H1 (cell line): ENCODE data around the gene MINDY1. TPM values are rescaled to one million over a fixed set of nuclear protein-coding genes. Genes with fewer than 3 reads are reported as not detected.

Experiments
- CTCF ChIA-PET: fragments of 300-600 bp; sonication (Branson Sonifier 250); formaldehyde crosslinking; loops from one replicate; lab custom pipeline; 2021; ENCODE audit not compliant: partially characterized antibody; lab: Charles Lee
- POLR2A ChIA-PET: fragments of 300-600 bp; sonication (Branson Sonifier 250); formaldehyde crosslinking; loops from one replicate; lab custom pipeline; 2021; ENCODE audit warnings: inconsistent platforms; ENCODE audit not compliant: partially characterized antibody; lab: Charles Lee
- DNase-seq, 2 experiments: peaks; one replicate each; pipeline versions ENCODE4 v3.0.0 to v3.0.0-alpha.2; 2010 to 2022; ENCODE audit warnings: low spot score in 2 of 2, low read depth in 1 of 2, mixed read lengths in 1 of 2
- FAIRE-seq: peaks from 2 replicates; lab custom pipeline; 2011; peaks lifted over from hg19 to GRCh38; lab: Jason Lieb, UNC
- H2AFZ ChIP-seq: 2 replicates; pipeline ENCODE4 v1.8.1; 2012; ENCODE audit warnings: low read length, inconsistent platforms
- H2AK5ac ChIP-seq: 2 replicates; pipeline ENCODE4 v1.6.1; 2013; ENCODE audit warnings: low read depth, low read length
- H2BK120ac ChIP-seq: replicated peaks from 2 replicates; pipeline ENCODE3; 2013; ENCODE audit warnings: low read depth, low read length, inconsistent platforms
- H2BK12ac ChIP-seq: 2 replicates; pipeline ENCODE4 v1.6.1; 2013; ENCODE audit warnings: low read depth, low read length
- H2BK15ac ChIP-seq: 2 replicates; pipeline ENCODE4 v1.6.1; 2013; ENCODE audit warnings: low read length
- H2BK20ac ChIP-seq: 2 replicates; pipeline ENCODE4 v1.6.1; 2013; ENCODE audit warnings: low read length
- H2BK5ac ChIP-seq: 2 replicates; pipeline ENCODE4 v1.6.1; 2013; ENCODE audit warnings: low read depth, low read length
- H3K14ac ChIP-seq: 2 replicates; pipeline ENCODE4 v1.6.1; 2013; ENCODE audit warnings: inconsistent platforms; ENCODE audit not compliant: insufficient read length
- H3K18ac ChIP-seq: 2 replicates; pipeline ENCODE4 v1.6.1; 2013; ENCODE audit warnings: low read length; ENCODE audit errors: extremely low read depth
- H3K23ac ChIP-seq: 2 replicates; pipeline ENCODE4 v1.6.1; 2013; ENCODE audit warnings: inconsistent platforms; ENCODE audit not compliant: insufficient read length
- H3K23me2 ChIP-seq: 2 replicates; pipeline ENCODE4 v1.6.1; 2013; ENCODE audit warnings: low read depth, low read length
- H3K27ac ChIP-seq: 2 replicates; pipeline ENCODE4 v1.6.1; 2011; ENCODE audit warnings: low read depth, low read length, inconsistent platforms
- H3K27me3 ChIP-seq, 4 experiments: replicated peaks in 1 of 4; 1 replicate in 1 of 4; 2 replicates in 3 of 4; pipeline versions ENCODE4 v1.6.1 to v1.8.1; 2011 to 2013; ENCODE audit warnings: low read length in 3 of 4, mild to moderate bottlenecking in 3 of 4, inconsistent platforms in 2 of 4, mixed read lengths in 2 of 4, moderate library complexity in 1 of 4; ENCODE audit not compliant: control insufficient read depth in 3 of 4, insufficient read depth in 3 of 4; ENCODE audit errors: extremely low read depth in 1 of 4
- H3K36me3 ChIP-seq, 4 experiments: 2 replicates each; pipeline versions ENCODE4 v1.6.1 to v1.8.1; 2011 to 2013; ENCODE audit warnings: mild to moderate bottlenecking in 4 of 4, low read length in 3 of 4, moderate library complexity in 2 of 4, control low read depth in 1 of 4, inconsistent platforms in 1 of 4; ENCODE audit not compliant: insufficient read depth in 4 of 4, control insufficient read depth in 2 of 4
- H3K4ac ChIP-seq: replicated peaks from 2 replicates; pipeline ENCODE3; 2013; ENCODE audit warnings: low read length, low read depth, mixed read lengths, inconsistent platforms; ENCODE audit not compliant: insufficient read length
- H3K4me1 ChIP-seq, 4 experiments: replicated peaks in 1 of 4; 1 replicate in 1 of 4; 2 replicates in 3 of 4; pipeline versions ENCODE4 v1.6.1 to v1.8.1; 2011 to 2013; ENCODE audit warnings: low read length in 3 of 4, inconsistent platforms in 2 of 4, mixed read lengths in 1 of 4; ENCODE audit not compliant: insufficient read depth in 4 of 4, control insufficient read depth in 3 of 4
- H3K4me2 ChIP-seq, 2 experiments: 2 replicates each; pipeline versions ENCODE4 v1.6.1 to v1.8.1; 2011 to 2013; ENCODE audit warnings: low read depth in 2 of 2, low read length in 2 of 2, control low read depth in 1 of 2, inconsistent platforms in 1 of 2, mild to moderate bottlenecking in 1 of 2; ENCODE audit not compliant: insufficient read depth in 1 of 2
- H3K4me3 ChIP-seq, 4 experiments: fragments of 200-600, 300-600 bp in 1 of 4; sonication (generic), shearing (Covaris generic), sonication (Bioruptor Twin) in 1 of 4; 2 replicates each; pipeline versions ENCODE4 v1.5.1 to v1.8.1; 2011 to 2016; ENCODE audit warnings: low read length in 4 of 4, low read depth in 3 of 4, control low read depth in 2 of 4, inconsistent platforms in 2 of 4, mild to moderate bottlenecking in 2 of 4, mixed read lengths in 1 of 4, moderate library complexity in 1 of 4; ENCODE audit not compliant: insufficient read depth in 2 of 4; ENCODE audit errors: extremely low read depth in 1 of 4
- H3K56ac ChIP-seq: replicated peaks from 2 replicates; pipeline ENCODE3; 2013; ENCODE audit warnings: low read depth, mild to moderate bottlenecking, mixed read lengths, low read length, inconsistent platforms; ENCODE audit not compliant: insufficient read length
- H3K79me1 ChIP-seq: 2 replicates; pipeline ENCODE4 v1.6.1; 2013; ENCODE audit warnings: low read depth, low read length, control low read depth
- H3K79me2 ChIP-seq, 2 experiments: 2 replicates each; pipeline versions ENCODE4 v1.6.1 to v1.8.1; 2012 to 2013; ENCODE audit warnings: low read length in 2 of 2, mild to moderate bottlenecking in 2 of 2, inconsistent platforms in 1 of 2; ENCODE audit not compliant: insufficient read depth in 2 of 2, control insufficient read depth in 1 of 2
- H3K9ac ChIP-seq, 4 experiments: replicated peaks in 1 of 4; 1 replicate in 1 of 4; 2 replicates in 3 of 4; pipeline versions ENCODE4 v1.6.1 to v1.8.1; 2011 to 2013; ENCODE audit warnings: low read depth in 3 of 4, low read length in 3 of 4, control low read depth in 2 of 4, mild to moderate bottlenecking in 2 of 4, moderate library complexity in 2 of 4, inconsistent platforms in 1 of 4; ENCODE audit errors: extremely low read depth in 1 of 4
- H3K9me3 ChIP-seq, 2 experiments: 2 replicates each; pipeline versions ENCODE4 v1.6.1 to v1.8.1; 2012 to 2013; ENCODE audit warnings: mild to moderate bottlenecking in 2 of 2, moderate library complexity in 2 of 2, control low read depth in 1 of 2, inconsistent platforms in 1 of 2, low read depth in 1 of 2, low read length in 1 of 2, mixed read lengths in 1 of 2; ENCODE audit not compliant: insufficient read depth in 2 of 2
- H4K20me1 ChIP-seq, 2 experiments: replicated peaks in 1 of 2; 2 replicates each; pipeline versions ENCODE3 to v1.8.1; 2011 to 2013; ENCODE audit warnings: inconsistent platforms in 2 of 2, low read length in 2 of 2, mild to moderate bottlenecking in 1 of 2; ENCODE audit not compliant: insufficient read depth in 2 of 2, control insufficient read depth in 1 of 2
- H4K5ac ChIP-seq: 2 replicates; pipeline ENCODE4 v1.6.1; 2013; ENCODE audit warnings: low read length, low read depth, mixed read lengths, inconsistent platforms; ENCODE audit not compliant: insufficient read length
- H4K8ac ChIP-seq: 2 replicates; pipeline ENCODE4 v1.8.0; 2013; ENCODE audit warnings: mild to moderate bottlenecking, moderate library complexity, low read length, inconsistent platforms; ENCODE audit not compliant: insufficient read depth; ENCODE audit errors: extremely low read depth
- H4K91ac ChIP-seq: replicated peaks from 2 replicates; pipeline ENCODE3; 2013; ENCODE audit warnings: low read length, mixed read lengths, inconsistent platforms; ENCODE audit not compliant: insufficient read length
- CBX5 ChIP-seq: fragments of 300-800, 300-1000 bp; sonication (generic); IDR thresholded peaks from 2 replicates; pipeline ENCODE4 v1.7.1; 2016; ENCODE audit warnings: antibody characterized with exemption, low read length, low read depth
- CBX8 ChIP-seq: fragments of 300-800, 300-1000 bp; sonication (generic); IDR thresholded peaks from 2 replicates; pipeline ENCODE4 v1.7.1; 2016; ENCODE audit warnings: low read depth, low read length, borderline replicate concordance
- CHD2 ChIP-seq: IDR thresholded peaks from 2 replicates; pipeline ENCODE4 v1.6.1; 2012; ENCODE audit warnings: low read length, improper control_type of control experiment
- CREB1 ChIP-seq: IDR thresholded peaks from 2 replicates; pipeline ENCODE4 v1.6.1; 2012; ENCODE audit warnings: inconsistent platforms
- EP300 ChIP-seq, 2 experiments: IDR thresholded peaks; 1 replicate in 1 of 2; 2 replicates in 1 of 2; pipeline ENCODE4 v1.6.1; 2011 to 2012; ENCODE audit warnings: low read depth in 2 of 2, low read length in 2 of 2, mild to moderate bottlenecking in 2 of 2, borderline replicate concordance in 1 of 2, inconsistent platforms in 1 of 2, moderate library complexity in 1 of 2
- EZH2 ChIP-seq: fragments of 200-600 bp; sonication (generic); IDR thresholded peaks from 2 replicates; pipeline ENCODE4 v1.7.1; 2012; ENCODE audit warnings: low read depth, mild to moderate bottlenecking, moderate library complexity, low read length, inconsistent platforms; ENCODE audit not compliant: severe bottlenecking
- JUND ChIP-seq: IDR thresholded peaks from 2 replicates; pipeline ENCODE4 v1.6.1; 2011; ENCODE audit warnings: mild to moderate bottlenecking, improper control_type of control experiment, low read length
- KDM1A ChIP-seq: fragments of 200-600, 300-600 bp; sonication (generic); IDR thresholded peaks from 2 replicates; pipeline ENCODE4 v1.7.1; 2016; ENCODE audit warnings: mild to moderate bottlenecking, low read length, borderline replicate concordance
- KDM4A ChIP-seq: IDR thresholded peaks from one replicate; pipeline ENCODE4 v1.7.1; 2012; ENCODE audit warnings: low read depth, mild to moderate bottlenecking, moderate library complexity, low read length, inconsistent platforms; ENCODE audit not compliant: severe bottlenecking
- KDM5A ChIP-seq: fragments of 200-600 bp; IDR thresholded peaks from 2 replicates; pipeline ENCODE4 v1.7.1; 2012; ENCODE audit warnings: mild to moderate bottlenecking, low read length, inconsistent platforms, mixed read lengths
- SIN3A ChIP-seq, 2 experiments: IDR thresholded peaks in 1 of 2; conservative IDR thresholded peaks in 1 of 2; 2 replicates each; pipeline ENCODE4 v1.6.1; 2011 to 2012; ENCODE audit warnings: low read length in 2 of 2, improper control_type of control experiment in 1 of 2, low read depth in 1 of 2, mild to moderate bottlenecking in 1 of 2
- ZNF274 ChIP-seq: IDR thresholded peaks from 2 replicates; pipeline ENCODE4 v1.7.0; 2012; ENCODE audit warnings: low read length, borderline replicate concordance; ENCODE audit errors: extremely low read depth
- WGBS, 2 experiments: shearing (Covaris generic) in 1 of 2; methylation state at CpG; one replicate each; pipeline versions ENCODE4 v1.1.6 to v1.1.7; 2013 to 2015; ENCODE audit warnings: low lambda C conversion rate in 2 of 2, mixed read lengths in 2 of 2, inconsistent platforms in 1 of 2, low coverage in 1 of 2, missing lambda C conversion rate in 1 of 2; ENCODE audit not compliant: insufficient replicate concordance in 2 of 2, insufficient coverage in 1 of 2, insufficient read length in 1 of 2; ENCODE audit errors: extremely low coverage in 1 of 2, missing lambda C conversion rate in 1 of 2; 5-methylcytosine and 5-hydroxymethylcytosine counted together
- polyA plus RNA-seq, 7 experiments: library from polyadenylated mRNA; depleted of rRNA in 3 of 7; stranded (reverse) in 5 of 7; unstranded in 2 of 7; fragments of >200 nt in 5 of 7; fragments of 200-250 nt in 2 of 7; gene quantifications; 1 replicate in 5 of 7; 2 replicates in 1 of 7; 4 replicates in 1 of 7; pipeline versions ENCODE4 v1.2.1 to v1.2.3, GENCODE V29; 2011 to 2013; ENCODE audit warnings: missing spikeins in 2 of 7, mixed read lengths in 2 of 7
- total RNA-seq: library from RNA; stranded (reverse); fragmentation: NEBNext Ultra II Directional; extraction: Animal tissue kit (Norgen Biotek cat#: 25700); gene quantifications from 2 replicates; pipeline ENCODE4 v1.2.1, GENCODE V29; 2021

The MINDY1 gene
- total and polyA plus RNA-seq, 2 of the 8 experiments (the other 6 are each of a cell fraction or from before 2014, with no cell fraction given), result 10.3 to 11.4 TPM

GRCh38 chr1:151012684-151013471 is 6.2 kb upstream of the MINDY1 start:
- no peak for DNase-seq
- POLR2A ChIA-PET, result interaction anchor here (0.6 to 1.3 kb wide), 4 partner anchors 25 to 450 kb away, joined by 3 to 4 read pairs (median 3); no protein-coding TSS in a partner anchor
- TF ChIP-seq JUND (no peak), ZNF274 (no peak), CREB1 (no peak), KDM4A (no peak), EZH2 (no peak), CHD2 (no peak), EP300 (IDR thresholded peaks at IDR 0.05; ENCODE audit: borderline replicate concordance in 1 of 2, low read depth in 2 of 2, low read length in 2 of 2) (no peak), CBX5 (no peak), KDM1A (no peak), CBX8 (no peak), KDM5A (no peak), SIN3A (conservative IDR thresholded peaks at IDR 0.05 in 1 of 2, IDR thresholded peaks at IDR 0.05 in 1 of 2; ENCODE audit: low read depth in 1 of 2, low read length in 2 of 2) (no peak)

More at GRCh38 chr1:151012684-151013471, 6.2 kb upstream of the MINDY1 start:
- Histone ChIP-seq H2BK20ac (no peak overlapping the region), H2BK5ac (no peak overlapping the region), H3K14ac (no peak overlapping the region), H3K79me2 (peaks cover 0 to 5% of the 10 kb centered on the region in 2 experiments; a peak in 2 of 4 replicates), H3K27me3 (no peaks in the 10 kb centered on the region), H3K4me2 (no peak overlapping the region), H3K4me1 (peaks cover 2 to 5% (median 3%) of the 10 kb centered on the region in 4 experiments; a peak in 4 of 7 replicates), H3K27ac (no peak overlapping the region), H2BK12ac (no peak overlapping the region), H4K8ac (no peak overlapping the region), H3K23ac (no peak overlapping the region), H3K56ac (no peak overlapping the region), H4K20me1 (no peaks in the 10 kb centered on the region), H3K4me3 (no peak overlapping the region), H4K5ac (no peak overlapping the region), H2BK120ac (no peak overlapping the region), H3K9me3 (no peaks in the 10 kb centered on the region), H3K9ac (no peak overlapping the region), H3K79me1 (no peaks in the 10 kb centered on the region), H3K18ac (no peak overlapping the region), H4K91ac (no peak overlapping the region), H3K4ac (no peak overlapping the region), H2AFZ (no peak overlapping the region), H2BK15ac (no peak overlapping the region), H2AK5ac (no peak overlapping the region), H3K23me2 (peaks cover 3% of the 10 kb centered on the region), H3K36me3 (no peaks in the 10 kb centered on the region)
- FAIRE-seq, result no peak
- 91% methylated on average over 14 of the region's 14 CpGs; no CpG with 5 or more reads in 1 of the 2 experiments for WGBS, 2 experiments
- CTCF ChIA-PET, result interaction anchor here (0.7 to 2.0 kb wide), 4 partner anchors 12 to 24 kb away, joined by 3 to 8 read pairs (median 5); partner anchors contain the start of gene BNIPL
